Testis (tissue), 3 donors: ENCODE measurements around the gene NPAS3. TPM values are rescaled to one million over a fixed set of nuclear protein-coding genes. Genes with fewer than 3 reads are reported as not detected.

Source experiments
- DNase-seq: peaks from one replicate; pipeline ENCODE4 v3.0.0-alpha.2; 2019
- H3K27ac ChIP-seq, 2 donors: fragments of 200-600 bp; sonication (generic); one replicate each; pipeline ENCODE4 v1.5.1; 2019
- H3K27me3 ChIP-seq: fragments of 200-600 bp; sonication (generic); one replicate; pipeline ENCODE4 v1.5.1; 2019
- H3K36me3 ChIP-seq: fragments of 200-600 bp; sonication (generic); one replicate; pipeline ENCODE4 v1.5.1; 2017; ENCODE audit warnings: low read depth; ENCODE audit errors: missing control alignments
- H3K4me1 ChIP-seq: fragments of 200-600 bp; sonication (generic); one replicate; pipeline ENCODE4 v1.5.1; 2019
- H3K4me3 ChIP-seq, 2 donors: fragments of 200-600 bp; sonication (generic); one replicate each; pipeline ENCODE4 v1.5.1; 2017 to 2019
- H3K9me3 ChIP-seq: fragments of 200-600 bp; sonication (generic); one replicate; pipeline ENCODE4 v1.5.1; 2017
- CTCF ChIP-seq, 3 experiments: fragments of 450-650 bp in 2 of 3; fragments of 200-600 bp in 1 of 3; sonication (generic) in 1 of 3; IDR thresholded peaks; one replicate each; pipeline ENCODE4 v1.5.1; 2016 to 2019; ENCODE audit warnings: antibody characterized with exemption in 3 of 3, mild to moderate bottlenecking in 2 of 3, moderate library complexity in 1 of 3
- POLR2A ChIP-seq: fragments of 450-650 bp; IDR thresholded peaks from one replicate; pipeline ENCODE4 v1.6.1; 2017; ENCODE audit warnings: antibody characterized with exemption, mild to moderate bottlenecking, moderate library complexity
- WGBS, 2 donors: methylation state at CpG; one replicate each; pipeline ENCODE4 v1.1.5; 2018; 5-methylcytosine and 5-hydroxymethylcytosine counted together
- intact Hi-C: fragments of 100-400 bp; cut with DNase I; formaldehyde crosslinking; loops from one replicate; pipeline ENCODE4 v1.15.1; 2023; ENCODE audit warnings: low total_unique reads
- polyA plus RNA-seq: library from polyadenylated mRNA; stranded (reverse); fragments of 350-450 nt; fragmentation: Illumina TruSeq; extraction: RNeasy Lipid Tissue Mini Kit (QIAGEN cat#74804); gene quantifications from one replicate; pipeline ENCODE4 v1.2.3, GENCODE V29; 2014; ENCODE audit warnings: low read depth, low replicate concordance; ENCODE audit not compliant: insufficient read depth
- total RNA-seq, 2 donors: library from RNA; depleted of rRNA; stranded (reverse); fragments of >200 nt; gene quantifications; one replicate each; pipeline ENCODE4 v1.2.3, GENCODE V29; 2016

NPAS3 gene
- total and polyA plus RNA-seq, 3 donors from 2014 or later, result 1.1 to 3.7 (median 1.8) TPM

DNA sequence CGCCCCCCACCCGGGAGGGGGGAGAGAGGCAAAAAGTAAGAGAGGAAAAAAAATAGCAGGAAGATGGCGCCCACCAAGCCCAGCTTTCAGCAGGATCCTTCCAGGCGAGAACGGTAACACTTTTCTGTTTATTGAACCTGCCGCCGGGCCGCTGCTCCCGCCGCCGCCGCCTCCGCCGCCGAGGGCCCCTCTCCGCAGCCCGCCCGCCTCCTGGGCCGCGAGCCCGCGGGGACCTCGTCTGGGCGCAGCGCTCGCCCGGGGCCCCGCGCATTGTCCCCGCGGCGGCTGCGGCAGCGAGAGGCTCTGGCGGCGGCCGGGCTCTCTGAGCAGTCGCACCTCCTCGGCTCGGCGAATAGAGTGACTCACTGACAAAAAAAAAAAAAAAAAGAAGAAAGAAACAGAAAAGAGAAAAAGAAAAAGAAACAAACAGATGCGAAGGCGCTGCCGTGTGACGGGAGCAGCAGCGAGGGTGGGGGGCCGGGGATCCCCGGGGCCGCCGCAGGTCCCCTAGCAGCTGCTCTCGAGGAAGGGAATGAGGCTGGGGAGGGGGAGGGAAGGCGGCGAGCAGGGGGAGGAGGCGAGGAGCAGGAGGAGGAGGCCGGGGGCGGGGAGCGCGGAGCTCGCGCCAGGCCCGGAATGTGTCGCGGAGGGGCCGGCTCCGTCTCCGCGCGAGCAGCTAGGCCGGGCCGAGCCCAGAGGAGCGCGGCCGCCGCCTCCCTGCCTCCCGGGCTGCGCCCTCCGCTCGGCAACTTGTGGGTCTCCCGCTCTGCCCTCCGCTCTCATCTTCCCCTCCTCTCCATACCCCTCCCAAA is 781 bp downstream of the NPAS3 start:
- no peaks in the 10 kb centered on the region for H3K9me3 ChIP-seq
- peak overlapping the region; percentile 68 to 90 for H3K27ac ChIP-seq
- H3K4me1 ChIP-seq, result peaks cover 13% of the 10 kb centered on the region
- WGBS, 2 donors, result 0 to 1% methylated on average over 54 to 77 of the region's 80 CpGs
- H3K36me3 ChIP-seq, result no peaks in the 10 kb centered on the region
- H3K4me3 ChIP-seq, result peak overlapping the region; percentile 77 to 82
- DNase-seq, result peak; percentile 87
- TF ChIP-seq CTCF (IDR thresholded peaks at IDR 0.05) (no peak), POLR2A (no peak)
- H3K27me3 ChIP-seq, result no peaks in the 10 kb centered on the region
- intact Hi-C loops, result no loop called here

GRCh38 chr14:32940066-32940651 is 1.5 kb downstream of the NPAS3 start:
- Histone ChIP-seq H3K4me3 (peak overlapping the region; percentile 77 to 82), H3K27me3 (no peaks in the 10 kb centered on the region), H3K9me3 (no peaks in the 10 kb centered on the region), H3K36me3 (no peaks in the 10 kb centered on the region), H3K4me1 (peaks cover 10% of the 10 kb centered on the region), H3K27ac (peak overlapping the region; percentile 68 to 90)
- no peak for DNase-seq
- no peak for TF ChIP-seq CTCF (IDR thresholded peaks at IDR 0.05)
- TF ChIP-seq POLR2A, result no peak
- intact Hi-C loops, result no loop called here
- 13 to 16% methylated on average over 13 of the region's 13 CpGs for whole genome bisulfite sequencing, 2 donors

DNA sequence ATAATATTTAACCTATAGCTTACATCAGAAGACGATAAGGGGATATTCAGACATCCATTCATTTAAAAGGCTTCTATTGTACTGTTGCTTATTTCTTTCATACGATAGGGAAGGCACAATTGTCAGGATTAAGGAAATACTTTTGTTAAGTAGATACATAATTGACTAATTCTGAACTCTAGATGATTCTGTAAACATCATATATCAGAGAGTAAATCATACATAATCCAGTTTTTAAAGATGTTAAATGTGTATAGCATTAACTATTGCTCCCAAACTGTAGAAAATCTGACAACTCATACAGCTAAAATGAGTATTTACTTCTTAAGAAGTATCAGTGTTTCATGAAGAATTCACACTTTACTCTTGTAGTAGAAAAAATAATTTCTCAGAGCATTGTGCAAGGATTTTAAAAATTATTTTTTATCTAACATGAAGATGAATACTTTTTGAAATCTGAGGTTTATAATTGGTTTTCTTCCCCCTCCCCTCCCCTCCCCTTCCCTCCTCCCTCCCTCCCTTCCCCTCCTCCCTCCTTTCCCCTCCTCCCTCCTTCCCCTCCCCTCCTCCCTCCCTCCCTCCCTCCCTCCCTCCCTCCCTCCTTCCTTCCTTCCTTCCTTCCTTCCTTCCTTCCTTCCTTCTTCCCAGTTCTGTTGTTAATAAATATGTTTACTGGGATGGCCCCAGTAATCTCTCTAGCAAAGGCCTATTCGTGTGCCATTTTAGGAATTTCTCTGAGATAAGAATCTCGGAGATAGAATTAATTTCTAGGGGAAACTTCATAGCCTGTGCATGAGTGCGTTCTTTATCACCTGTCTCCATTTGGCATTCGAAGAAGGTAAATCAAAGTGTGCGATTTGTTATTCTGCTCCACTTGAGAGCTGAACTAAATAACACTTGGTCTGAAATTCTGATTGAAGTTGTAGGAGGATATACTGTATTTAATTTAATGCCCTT is 2.3 kb downstream of the NPAS3 start:
- Histone ChIP-seq H3K4me3 (peak overlapping the region in 1 of 2 donors; percentile 77), H3K36me3 (no peaks in the 10 kb centered on the region), H3K27ac (no peak overlapping the region), H3K27me3 (no peaks in the 10 kb centered on the region), H3K9me3 (no peaks in the 10 kb centered on the region), H3K4me1 (peaks cover 10% of the 10 kb centered on the region)
- 56 to 60% methylated on average over 7 of the region's 7 CpGs for WGBS, 2 donors
- no peak for TF ChIP-seq POLR2A
- no peak for TF ChIP-seq CTCF (IDR thresholded peaks at IDR 0.05)
- no peak for DNase-seq
- intact Hi-C loops, result no loop called here

DNA sequence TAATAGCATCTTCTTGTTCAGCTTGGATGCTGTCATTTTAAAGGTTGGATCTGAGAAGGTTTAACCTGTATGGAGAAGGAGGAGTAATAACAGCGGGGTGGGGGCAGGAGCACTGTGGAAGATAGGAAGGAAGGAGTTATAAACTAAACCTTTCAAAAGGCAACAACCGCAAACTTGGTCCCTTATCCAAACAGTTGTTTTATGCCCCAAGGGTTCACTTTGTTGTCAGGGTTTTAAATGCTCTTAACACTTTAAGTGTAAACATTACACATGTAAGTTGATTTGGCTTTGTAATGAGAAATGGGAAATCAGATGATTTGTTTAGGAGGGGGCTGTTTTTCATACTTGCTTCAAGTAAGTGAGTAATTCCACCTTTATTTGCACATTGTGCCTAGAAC is 3.0 kb downstream of the NPAS3 start:
- WGBS, 2 donors, result 42 to 83% methylated on average over 2 of the region's 2 CpGs
- intact Hi-C loops, result no loop called here
- H3K9me3 ChIP-seq, result no peaks in the 10 kb centered on the region
- no peaks in the 10 kb centered on the region for H3K27me3 ChIP-seq
- no peak overlapping the region for H3K27ac ChIP-seq
- TF ChIP-seq CTCF (IDR thresholded peaks at IDR 0.05) (no peak), POLR2A (no peak)
- H3K36me3 ChIP-seq, result no peaks in the 10 kb centered on the region
- H3K4me3 ChIP-seq, result no peak overlapping the region
- no peak for DNase-seq
- peaks cover 10% of the 10 kb centered on the region for H3K4me1 ChIP-seq
